ENCODE measurements around the gene DNHD1. TPM values are rescaled to one million over a fixed set of nuclear protein-coding genes. Genes with fewer than 3 reads are reported as not detected.

DNHD1 gene
- total RNA-seq, 1 donor from 2014 or later = 5.0 TPM

DNA sequence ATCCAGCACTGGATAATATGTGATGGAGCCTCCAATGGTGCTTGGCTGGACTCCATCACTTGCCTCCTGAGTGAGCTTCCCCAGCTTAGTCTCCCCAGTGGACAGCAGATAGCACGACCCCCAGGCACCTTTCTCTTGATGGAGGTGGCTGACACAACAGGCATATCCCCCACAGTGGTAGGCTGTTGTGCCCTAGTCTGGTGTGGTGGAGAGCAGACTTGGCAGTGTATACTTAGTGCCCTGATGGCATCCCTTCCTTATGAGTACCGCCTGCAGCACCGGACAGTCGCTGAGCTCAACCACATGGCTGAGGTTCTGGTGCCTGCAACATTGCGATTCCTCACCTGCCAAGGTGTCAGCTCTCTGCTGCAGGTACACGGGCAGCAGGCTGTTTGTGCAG, 50.1 kb downstream of the DNHD1 start:
- no peaks in the 10 kb centered on the region for H3K4me1 ChIP-seq
- no peaks in the 10 kb centered on the region for H3K36me3 Mint-ChIP-seq
- H3K4me1 Mint-ChIP-seq = no peaks in the 10 kb centered on the region
- no peaks in the 10 kb centered on the region for H3K36me3 ChIP-seq
- no peak for DNase-seq (ENCODE audit: low spot score)
- H3K79me2 ChIP-seq (ENCODE audit: low read depth) = no peaks in the 10 kb centered on the region
- H3K27ac ChIP-seq = no peak overlapping the region
- no peaks in the 10 kb centered on the region for H3K27me3 ChIP-seq
- H3K4me2 ChIP-seq = no peak overlapping the region
- H3K4me3 Mint-ChIP-seq = no peak overlapping the region
- peaks cover 2% of the 10 kb centered on the region for H3K27me3 Mint-ChIP-seq (ENCODE audit: insufficient read depth, low read depth)
- no peaks in the 10 kb centered on the region for H4K20me1 ChIP-seq (ENCODE audit: low read depth)
- H3K9me3 ChIP-seq (ENCODE audit: low read depth) = no peaks in the 10 kb centered on the region
- H3K9me3 Mint-ChIP-seq = no peaks in the 10 kb centered on the region
- H3F3A ChIP-seq (ENCODE audit: low read depth) = no peaks in the 10 kb centered on the region
- TF ChIP-seq, protein P1, sequence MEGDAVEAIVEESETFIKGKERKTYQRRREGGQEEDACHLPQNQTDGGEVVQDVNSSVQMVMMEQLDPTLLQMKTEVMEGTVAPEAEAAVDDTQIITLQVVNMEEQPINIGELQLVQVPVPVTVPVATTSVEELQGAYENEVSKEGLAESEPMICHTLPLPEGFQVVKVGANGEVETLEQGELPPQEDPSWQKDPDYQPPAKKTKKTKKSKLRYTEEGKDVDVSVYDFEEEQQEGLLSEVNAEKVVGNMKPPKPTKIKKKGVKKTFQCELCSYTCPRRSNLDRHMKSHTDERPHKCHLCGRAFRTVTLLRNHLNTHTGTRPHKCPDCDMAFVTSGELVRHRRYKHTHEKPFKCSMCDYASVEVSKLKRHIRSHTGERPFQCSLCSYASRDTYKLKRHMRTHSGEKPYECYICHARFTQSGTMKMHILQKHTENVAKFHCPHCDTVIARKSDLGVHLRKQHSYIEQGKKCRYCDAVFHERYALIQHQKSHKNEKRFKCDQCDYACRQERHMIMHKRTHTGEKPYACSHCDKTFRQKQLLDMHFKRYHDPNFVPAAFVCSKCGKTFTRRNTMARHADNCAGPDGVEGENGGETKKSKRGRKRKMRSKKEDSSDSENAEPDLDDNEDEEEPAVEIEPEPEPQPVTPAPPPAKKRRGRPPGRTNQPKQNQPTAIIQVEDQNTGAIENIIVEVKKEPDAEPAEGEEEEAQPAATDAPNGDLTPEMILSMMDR (IDR thresholded peaks at IDR 0.05) = no peak
- TF ChIP-seq EZH2phosphoT487 (IDR thresholded peaks at IDR 0.05) (no peak), EZH2 (IDR thresholded peaks at IDR 0.05) (no peak)
- no peak overlapping the region for H3K27ac Mint-ChIP-seq
- no peak overlapping the region for H3K4me3 ChIP-seq
- no peak overlapping the region for H2AFZ ChIP-seq (replicated peaks)
- no peak overlapping the region for H3K9ac ChIP-seq

DNA sequence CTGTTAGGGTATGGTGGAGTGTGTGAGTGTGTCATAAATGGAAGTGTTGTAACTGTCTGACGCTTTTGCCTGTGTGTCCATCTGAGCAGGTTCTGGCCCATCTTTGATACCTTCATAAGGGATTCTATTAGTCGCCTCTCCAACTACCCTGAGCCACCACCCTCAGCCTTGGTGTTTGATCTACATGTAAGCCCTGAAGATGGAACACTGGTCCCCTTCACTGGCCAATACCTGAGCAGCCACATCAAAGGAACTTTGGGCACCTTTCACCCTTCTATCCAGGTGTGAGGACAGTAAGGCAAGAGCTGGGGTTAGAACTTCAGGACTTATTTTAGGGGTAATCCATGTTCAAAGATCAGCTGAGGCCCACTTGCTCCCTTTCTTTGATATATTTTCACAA, 51.0 kb downstream of the DNHD1 start:
- no peak for DNase-seq (ENCODE audit: low spot score)
- TF ChIP-seq EZH2 (IDR thresholded peaks at IDR 0.05) = no peak
- TF ChIP-seq EZH2phosphoT487 (IDR thresholded peaks at IDR 0.05) = no peak
- TF ChIP-seq, protein P1 (IDR thresholded peaks at IDR 0.05) = no peak
- H3K4me2 ChIP-seq = no peak overlapping the region
- Mint-ChIP-seq H3K9me3 (no peaks in the 10 kb centered on the region), H3K4me1 (no peaks in the 10 kb centered on the region), H3K27me3 (ENCODE audit: insufficient read depth, low read depth) (peaks cover 2% of the 10 kb centered on the region), H3K27ac (no peak overlapping the region), H3K4me3 (peak overlapping the region; percentile 5), H3K36me3 (no peaks in the 10 kb centered on the region)
- H3K4me1 ChIP-seq = no peaks in the 10 kb centered on the region
- H3K79me2 ChIP-seq (ENCODE audit: low read depth) = no peaks in the 10 kb centered on the region
- H2AFZ ChIP-seq (replicated peaks) = no peak overlapping the region
- H3K27me3 ChIP-seq = no peaks in the 10 kb centered on the region
- H3K36me3 ChIP-seq = no peaks in the 10 kb centered on the region
- no peak overlapping the region for H3K4me3 ChIP-seq
- no peak overlapping the region for H3K27ac ChIP-seq
- H4K20me1 ChIP-seq (ENCODE audit: low read depth) = no peaks in the 10 kb centered on the region
- no peaks in the 10 kb centered on the region for H3F3A ChIP-seq (ENCODE audit: low read depth)
- H3K9ac ChIP-seq = no peak overlapping the region
- H3K9me3 ChIP-seq (ENCODE audit: low read depth) = no peaks in the 10 kb centered on the region

GRCh38 chr11:6548641-6549040, 51.6 kb downstream of the DNHD1 start:
- TF ChIP-seq EZH2 (IDR thresholded peaks at IDR 0.05) = no peak
- no peak for TF ChIP-seq EZH2phosphoT487 (IDR thresholded peaks at IDR 0.05)
- TF ChIP-seq, protein P1 (IDR thresholded peaks at IDR 0.05) = no peak
- no peaks in the 10 kb centered on the region for H3K36me3 Mint-ChIP-seq
- no peak overlapping the region for H2AFZ ChIP-seq (replicated peaks)
- H3K4me1 Mint-ChIP-seq = no peaks in the 10 kb centered on the region
- H3K9me3 Mint-ChIP-seq = no peaks in the 10 kb centered on the region
- no peak overlapping the region for H3K4me3 Mint-ChIP-seq
- no peak overlapping the region for H3K27ac Mint-ChIP-seq
- H3K9me3 ChIP-seq (ENCODE audit: low read depth) = no peaks in the 10 kb centered on the region
- no peak overlapping the region for H3K4me2 ChIP-seq
- no peak overlapping the region for H3K9ac ChIP-seq
- H3K79me2 ChIP-seq (ENCODE audit: low read depth) = no peaks in the 10 kb centered on the region
- peaks cover 2% of the 10 kb centered on the region for H3K27me3 Mint-ChIP-seq (ENCODE audit: insufficient read depth, low read depth)
- no peak overlapping the region for H3K27ac ChIP-seq
- no peak overlapping the region for H3K4me3 ChIP-seq
- no peaks in the 10 kb centered on the region for H3K36me3 ChIP-seq
- no peaks in the 10 kb centered on the region for H3K4me1 ChIP-seq
- no peaks in the 10 kb centered on the region for H3K27me3 ChIP-seq
- H4K20me1 ChIP-seq (ENCODE audit: low read depth) = no peaks in the 10 kb centered on the region
- H3F3A ChIP-seq (ENCODE audit: low read depth) = no peaks in the 10 kb centered on the region
- no peak for DNase-seq (ENCODE audit: low spot score)

All from neural progenitor cell (in vitro differentiated cells).